Activated CD4-positive, CD25-positive, alpha-beta regulatory T cell treated with anti-CD3 and anti-CD28 coated beads, Interleukin-2, amount 50 U/mL, for 24 hours (primary cell): ENCODE results near the gene PPL.
A peak's percentile ranks its signal among the peaks of the same experiment; 100 is the strongest.

ENCODE experiments used
- ATAC-seq, 2 donors: fragments of 150-1000 bp; cut with Tn5 transposase; one replicate each; pipeline ENCODE4 v1.10.0; 2021; ENCODE audit warnings: mild to moderate bottlenecking in 1 of 2, moderate library complexity in 1 of 2

PPL gene

DNA sequence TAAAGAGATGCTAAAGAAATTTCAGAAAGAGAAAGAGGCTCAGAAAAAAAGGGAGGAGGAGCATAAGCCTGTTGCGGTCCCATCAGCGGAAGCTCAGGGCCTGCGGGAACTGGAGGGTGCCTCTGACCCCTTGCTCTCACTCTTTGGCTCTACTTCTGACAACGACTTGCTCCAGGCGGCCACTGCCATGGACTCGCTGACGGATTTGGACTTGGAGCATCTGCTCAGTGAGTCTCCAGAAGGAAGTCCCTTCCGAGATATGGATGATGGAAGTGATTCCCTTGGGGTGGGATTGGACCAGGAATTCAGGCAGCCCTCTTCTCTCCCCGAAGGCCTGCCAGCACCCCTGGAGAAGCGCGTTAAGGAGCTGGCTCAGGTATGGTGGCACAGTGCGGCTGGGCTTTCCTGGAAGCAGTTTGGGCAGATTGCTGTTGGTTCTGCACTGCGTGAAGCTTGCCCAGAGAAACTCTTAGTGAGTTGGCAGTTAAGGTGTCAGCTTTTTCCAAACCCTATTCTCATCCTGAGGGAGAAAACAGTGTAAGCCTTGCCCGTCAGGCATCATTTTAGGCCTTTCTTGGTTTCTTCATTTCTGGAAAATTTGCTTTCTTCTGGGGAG is 76.1 kb downstream of the PPL start:
- ATAC-seq = no peak

DNA sequence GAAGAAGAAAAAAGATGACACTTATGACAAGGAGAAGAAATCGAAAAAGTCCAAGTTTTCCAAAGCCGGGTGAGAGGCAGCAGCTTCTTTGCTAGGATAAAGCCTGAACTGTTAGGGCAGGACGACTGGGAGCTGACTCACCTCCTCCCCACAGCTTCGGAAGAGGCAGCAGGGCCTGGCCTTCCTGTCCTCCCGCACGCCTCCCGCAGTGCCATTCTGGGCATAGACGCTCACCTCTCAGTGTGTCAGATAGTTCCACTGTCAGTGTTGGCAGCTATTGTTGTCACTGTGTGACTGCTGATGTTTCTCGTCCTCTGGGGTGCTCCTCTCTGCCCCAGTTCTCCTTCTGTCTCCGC is 77.1 kb downstream of the PPL start:
- no peak for ATAC-seq

DNA sequence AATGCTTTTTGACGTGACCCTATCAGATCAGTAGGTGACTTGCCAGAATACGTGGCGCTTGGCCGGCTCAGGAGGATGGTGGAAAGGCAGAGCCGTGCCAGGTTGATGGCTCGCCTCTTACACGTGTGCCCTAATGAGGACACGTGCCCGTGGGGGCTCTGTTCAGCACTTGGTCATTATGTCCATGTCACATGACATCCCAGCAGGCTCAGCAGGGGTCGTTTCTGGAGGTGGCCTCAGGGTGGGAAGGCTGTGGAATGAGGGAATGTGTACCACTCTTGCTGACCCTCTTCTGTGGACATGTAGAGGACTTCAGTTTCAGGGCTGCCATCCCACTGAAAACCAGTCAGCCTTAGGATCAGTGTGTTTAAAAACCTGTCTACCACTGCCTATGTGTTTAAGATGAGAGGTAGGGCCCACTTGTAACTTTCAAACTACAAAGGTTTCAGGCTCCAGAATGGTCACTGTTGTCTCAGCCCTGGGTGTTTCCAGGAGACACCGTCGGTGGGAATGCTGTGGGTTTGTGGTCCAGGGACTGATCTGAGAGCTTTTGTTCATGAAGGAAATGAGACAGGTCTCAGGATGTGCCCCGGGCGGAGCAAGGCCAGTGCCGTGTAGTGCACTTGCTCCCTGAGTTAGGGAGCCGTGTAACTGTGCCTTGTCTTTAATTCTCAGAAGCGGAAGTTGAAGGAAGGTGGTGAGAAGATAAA is 77.6 kb downstream of the PPL start:
- ATAC-seq = no peak

DNA sequence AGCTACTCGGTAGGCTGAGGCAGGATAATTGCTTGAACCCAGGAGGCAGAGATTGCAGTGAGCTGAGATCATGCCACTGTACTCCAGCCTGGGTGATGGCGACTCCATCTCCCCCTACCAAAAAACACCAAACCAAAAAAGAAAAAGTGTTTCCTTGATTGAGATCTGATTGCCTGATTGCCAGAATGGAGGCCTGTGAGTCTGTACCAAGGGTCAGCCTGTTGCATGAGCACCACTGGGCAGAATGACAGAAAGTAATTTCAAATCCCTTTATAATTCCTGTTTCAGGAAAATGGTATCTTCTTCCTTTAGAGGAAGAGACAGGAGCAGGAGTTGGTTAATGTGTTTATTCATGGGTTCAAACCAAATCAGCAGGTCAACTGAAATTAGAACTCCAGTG is 81.1 kb downstream of the PPL start:
- ATAC-seq = no peak

DNA sequence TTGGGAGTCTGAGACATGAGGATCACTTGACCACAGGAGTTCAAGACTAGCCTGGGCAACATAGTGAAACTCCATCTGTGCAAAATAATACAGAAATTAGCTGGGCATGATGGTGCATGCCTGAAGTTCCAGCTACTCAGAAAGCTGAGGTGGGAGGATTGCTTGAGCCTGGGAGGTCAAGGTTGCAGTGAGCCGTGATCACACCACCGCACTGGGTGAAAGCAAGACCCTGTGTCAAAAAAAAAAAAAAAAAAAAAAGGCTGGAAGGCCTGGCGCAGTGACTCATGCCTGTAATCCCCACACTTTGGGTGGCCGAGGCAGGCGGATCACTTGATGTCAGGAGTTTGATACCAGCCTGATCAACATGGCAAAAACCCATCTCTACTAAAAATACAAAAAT is 81.6 kb downstream of the PPL start:
- ATAC-seq = no peak

DNA sequence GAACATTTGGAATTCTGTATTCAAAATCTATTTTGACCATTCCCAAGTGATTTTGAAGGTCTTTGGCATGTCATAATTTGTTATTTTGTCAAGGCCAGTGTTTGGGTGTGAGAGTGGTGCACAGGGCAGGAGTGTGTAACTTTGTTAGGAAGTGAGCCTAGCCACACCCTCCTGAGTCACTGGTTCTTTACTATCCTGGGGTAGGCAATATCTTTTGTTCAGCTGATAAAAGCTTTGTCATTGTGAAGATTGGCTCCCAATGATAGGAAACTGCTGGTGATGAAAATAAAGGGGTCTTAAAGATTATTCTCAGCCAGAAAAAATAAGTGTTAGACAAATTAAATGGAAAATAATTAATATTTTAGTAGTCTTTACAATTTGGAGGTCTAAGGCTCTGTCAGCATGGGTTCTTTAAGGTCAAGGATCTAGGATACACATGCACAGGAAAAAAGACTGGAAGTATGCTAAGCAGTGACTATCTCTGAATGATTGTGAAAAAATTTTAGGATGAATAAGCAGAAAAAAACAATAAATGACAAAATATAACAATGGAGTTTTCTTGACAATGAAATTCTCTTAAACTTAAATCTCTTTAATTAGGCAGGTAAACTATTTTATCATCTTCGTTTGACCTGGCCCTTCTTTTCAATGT is 84.6 kb downstream of the PPL start:
- no peak for ATAC-seq

DNA sequence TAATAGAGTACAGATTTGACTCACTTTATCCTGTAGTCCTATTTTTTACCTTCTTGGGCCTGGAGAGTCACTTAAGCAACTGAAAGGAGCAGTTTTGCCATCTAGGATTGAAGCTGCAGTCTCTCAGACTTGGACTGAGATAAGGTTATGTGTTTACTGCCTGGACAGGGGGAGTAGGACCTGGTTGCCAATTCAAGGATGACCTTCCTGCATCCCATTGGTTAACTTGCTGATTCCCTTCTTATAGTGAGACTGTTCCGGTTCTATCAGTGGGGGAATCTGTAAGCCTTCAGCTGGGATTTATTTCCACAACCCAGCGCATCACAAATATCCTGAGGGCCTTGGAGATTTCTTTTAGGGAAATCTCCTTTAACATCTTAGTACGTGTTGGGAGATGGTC is 86.7 kb downstream of the PPL start:
- ATAC-seq = no peak

DNA sequence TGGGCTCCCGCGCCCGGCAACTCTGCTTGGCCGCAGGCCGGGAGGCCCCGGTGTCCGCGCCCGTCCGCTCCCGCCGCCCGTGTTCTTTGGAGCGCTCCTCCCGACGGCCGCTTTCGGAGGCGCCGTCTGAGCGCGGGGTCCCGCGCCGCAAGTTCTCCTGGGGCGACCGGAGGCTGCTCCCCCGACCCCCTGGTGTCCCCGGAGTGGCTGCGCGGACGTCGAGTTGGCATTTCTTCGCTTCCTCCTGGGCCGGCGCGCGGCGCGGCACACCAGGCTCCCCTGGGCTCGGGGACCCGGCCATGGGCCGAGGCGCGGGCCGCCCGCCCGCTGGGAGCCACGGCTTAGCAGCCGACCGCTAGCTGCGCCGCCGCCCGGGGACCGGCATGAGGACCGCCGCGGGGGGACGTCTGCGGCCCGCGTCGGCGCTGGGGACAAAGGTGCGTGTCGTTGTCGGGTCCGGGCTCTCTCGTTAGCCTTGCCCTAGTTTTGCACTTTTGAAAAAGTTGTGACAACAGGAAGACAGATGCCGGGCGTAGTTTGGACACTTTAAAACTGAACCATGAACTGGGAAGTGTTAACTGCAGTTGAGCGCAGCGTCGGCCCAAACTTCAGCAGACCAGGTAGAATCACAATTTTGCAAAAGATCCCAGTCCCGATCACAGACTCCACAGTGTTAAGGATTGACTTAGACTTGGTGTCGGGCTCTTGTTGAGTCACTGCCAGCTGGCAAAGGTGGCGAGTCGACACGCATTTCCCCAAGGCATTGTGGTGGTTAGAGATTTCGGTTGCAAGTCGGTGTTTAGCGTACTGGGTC is 89.0 kb downstream of the PPL start:
- peak; percentile 4 to 21 for ATAC-seq

DNA sequence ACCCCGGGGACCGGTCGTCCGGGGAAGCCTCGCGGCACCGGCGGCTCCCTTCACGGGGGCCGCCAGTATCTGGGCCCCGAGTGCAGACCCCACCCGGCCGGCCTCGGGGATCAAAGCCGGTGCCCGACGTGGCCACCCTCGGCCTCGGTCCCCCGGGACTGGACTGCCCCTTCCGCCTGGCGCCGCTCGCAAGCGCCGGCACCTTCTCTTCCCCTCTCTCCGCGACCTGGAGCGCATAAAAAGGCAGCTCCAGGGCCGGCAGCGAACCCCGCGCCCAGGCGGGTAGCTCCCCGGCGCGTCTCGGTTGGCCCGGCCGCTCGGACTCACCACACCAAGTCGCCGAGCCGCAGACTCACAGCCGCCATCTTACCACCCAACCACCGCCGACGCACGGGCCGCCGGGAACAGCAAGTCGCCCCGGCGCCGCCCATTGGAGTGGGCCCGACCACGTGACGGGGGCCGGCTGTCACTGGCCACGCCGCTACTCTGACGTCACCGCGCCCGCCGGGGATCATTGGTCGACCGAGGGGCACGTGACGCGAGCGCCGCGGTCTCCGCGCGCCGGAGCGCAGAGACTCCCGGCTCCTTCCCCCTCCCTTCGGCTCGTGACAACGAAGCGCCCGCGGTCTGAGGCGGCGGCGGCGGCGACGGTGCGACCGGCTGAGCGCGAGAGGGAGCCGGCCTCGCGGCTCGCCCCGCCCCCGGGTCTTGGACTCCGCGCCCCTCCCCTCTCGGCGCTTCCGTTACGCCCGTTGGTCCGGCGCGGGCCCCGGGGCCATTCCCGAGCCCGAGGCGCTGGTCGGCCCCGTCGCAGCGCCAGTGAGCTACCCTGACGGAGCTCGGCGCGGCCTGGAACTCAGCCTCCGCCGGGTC is 89.8 kb downstream of the PPL start, which contains the start of the genes GLYR1 and UBN1:
GLYR1 (minus strand) TSS at position 388 of the 873 bp plus-strand sequence; CDS start at position 365, 23 bp downstream.
UBN1 (plus strand) TSS at position 581 of the 873 bp plus-strand sequence. CDS start 5,437 bp downstream, outside the sequence.
- ATAC-seq = peak; percentile 92 to 94

DNA sequence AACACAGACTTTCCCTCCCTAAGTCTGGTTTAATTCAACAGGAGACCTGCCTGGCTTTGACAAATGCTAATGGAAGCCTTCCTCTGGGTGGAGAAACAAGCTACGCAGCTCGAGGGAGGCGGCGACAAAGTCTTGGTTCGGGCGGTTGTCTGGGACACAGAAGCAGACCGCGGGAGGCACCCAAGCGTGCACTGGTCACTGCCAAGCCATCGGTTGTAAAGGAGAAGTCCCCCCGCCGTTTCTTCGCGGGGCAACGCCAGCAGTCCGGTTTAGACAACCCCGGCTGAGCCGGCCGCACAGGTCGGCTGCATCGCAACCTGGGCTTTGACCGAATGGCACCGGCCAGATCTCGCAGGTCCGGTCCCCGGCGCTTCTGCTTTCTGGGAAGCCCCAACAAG is 90.4 kb downstream of the PPL start:
- no peak for ATAC-seq

DNA sequence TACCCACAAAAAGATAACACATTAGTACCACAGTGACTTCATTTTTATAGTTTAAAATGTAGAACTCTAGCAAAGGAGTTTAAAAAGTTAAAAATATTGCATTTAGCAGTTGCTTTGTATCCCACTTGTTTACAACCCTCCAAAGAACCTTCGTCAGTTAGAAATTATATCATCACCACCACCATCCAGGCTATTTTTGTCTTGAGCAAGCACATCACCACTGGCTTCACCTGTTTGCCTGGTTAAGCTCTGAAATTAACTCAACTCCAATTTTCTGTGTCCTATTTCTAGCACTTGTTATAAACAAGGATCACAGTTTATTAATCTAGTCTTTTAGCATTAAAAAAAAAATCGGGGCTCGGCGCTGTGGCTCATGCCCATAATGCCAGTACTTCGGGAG is 96.0 kb downstream of the PPL start:
- ATAC-seq = no peak

DNA sequence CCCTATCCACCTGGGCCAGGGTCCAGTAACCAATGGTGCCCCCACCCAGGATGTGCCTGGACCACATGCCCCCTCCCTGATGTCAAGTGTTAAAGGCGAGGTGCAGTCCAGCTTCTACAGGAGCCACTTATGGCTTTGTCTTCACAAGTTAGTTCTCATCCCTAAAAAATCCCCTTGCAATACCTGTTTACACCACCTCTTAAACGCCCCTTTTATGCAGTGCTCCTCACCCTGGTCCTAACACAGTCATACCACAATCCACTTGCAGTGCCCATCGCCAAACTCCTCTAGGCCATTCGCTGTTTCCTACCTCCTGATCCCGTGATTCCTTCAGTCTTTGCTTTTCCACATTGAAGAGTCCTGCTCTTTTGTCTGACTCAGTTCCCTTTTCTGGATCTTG is 97.0 kb downstream of the PPL start:
- no peak for ATAC-seq

DNA sequence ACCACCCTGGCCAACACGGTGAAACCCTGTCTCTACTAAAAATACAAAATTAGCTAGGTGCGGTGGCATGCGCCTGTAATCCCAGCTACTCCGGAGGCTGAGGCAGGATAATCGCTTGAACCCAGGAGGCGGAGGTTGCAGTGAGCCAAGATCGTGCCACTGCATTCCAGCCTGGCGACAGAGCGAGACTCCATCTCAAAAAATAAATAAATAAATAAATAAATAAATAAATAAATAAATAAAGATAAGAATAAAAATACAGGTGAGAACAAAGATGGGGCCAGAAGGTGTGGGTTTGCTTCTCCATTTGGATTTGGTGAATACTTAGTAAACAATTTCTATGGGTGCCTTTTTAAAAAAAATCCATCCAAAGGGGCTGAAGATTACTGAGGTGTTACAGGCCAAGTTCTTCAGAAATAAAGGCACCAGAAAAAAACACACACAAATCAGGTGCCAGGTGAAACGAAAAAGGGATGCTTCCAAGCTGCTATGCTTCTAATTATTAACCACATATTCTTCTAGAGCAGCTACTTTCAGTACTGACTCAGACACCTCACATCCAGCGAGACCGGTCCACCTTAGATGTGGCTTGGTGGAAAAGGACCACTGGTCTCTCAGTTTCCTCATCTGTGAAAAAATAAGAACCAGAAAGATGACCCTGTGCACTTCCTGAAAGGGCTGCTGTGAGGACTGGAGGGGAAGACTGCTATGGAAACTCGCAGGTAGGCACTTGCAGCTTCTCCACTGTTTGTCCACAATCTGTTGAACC is 99.0 kb downstream of the PPL start:
- ATAC-seq = no peak

DNA sequence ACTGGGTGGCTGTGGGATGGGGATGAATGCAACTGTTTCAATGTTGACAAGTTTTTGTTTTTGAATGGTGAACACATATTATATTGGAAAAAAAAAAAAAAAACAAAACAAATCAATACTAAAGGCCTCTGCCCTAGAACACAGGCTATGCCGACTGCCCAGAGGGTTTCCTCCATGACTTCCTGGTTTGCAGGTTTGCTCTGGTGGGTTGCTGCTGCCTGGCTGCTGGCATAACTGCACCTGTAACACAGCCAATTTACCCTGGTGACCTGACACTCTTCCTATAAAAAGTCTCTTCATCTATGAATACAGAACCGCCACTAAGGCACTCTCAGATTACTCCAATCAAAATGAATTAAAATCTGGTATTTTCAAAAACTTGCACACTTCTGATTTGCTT is 100.2 kb downstream of the PPL start:
- no peak for ATAC-seq

DNA sequence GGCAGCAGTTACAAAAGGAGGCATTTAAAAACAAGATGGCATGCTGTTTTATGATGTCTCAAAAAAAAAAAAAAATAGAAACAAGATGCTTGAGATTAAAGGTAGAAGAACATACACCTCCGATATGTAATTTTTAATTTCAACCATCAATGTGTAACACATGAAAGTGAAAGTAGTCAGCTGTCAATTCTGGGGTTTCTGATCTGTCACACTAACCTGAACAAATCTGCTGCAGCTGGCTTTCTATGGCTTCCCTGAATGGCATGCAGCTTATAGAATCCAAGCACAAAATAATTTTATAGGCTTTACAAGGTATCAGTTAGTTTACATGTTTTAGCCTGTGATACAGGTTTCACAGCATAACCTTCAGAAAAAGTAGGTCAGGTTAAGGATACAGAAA is 103.4 kb downstream of the PPL start:
- peak; percentile 60 to 69 for ATAC-seq

DNA sequence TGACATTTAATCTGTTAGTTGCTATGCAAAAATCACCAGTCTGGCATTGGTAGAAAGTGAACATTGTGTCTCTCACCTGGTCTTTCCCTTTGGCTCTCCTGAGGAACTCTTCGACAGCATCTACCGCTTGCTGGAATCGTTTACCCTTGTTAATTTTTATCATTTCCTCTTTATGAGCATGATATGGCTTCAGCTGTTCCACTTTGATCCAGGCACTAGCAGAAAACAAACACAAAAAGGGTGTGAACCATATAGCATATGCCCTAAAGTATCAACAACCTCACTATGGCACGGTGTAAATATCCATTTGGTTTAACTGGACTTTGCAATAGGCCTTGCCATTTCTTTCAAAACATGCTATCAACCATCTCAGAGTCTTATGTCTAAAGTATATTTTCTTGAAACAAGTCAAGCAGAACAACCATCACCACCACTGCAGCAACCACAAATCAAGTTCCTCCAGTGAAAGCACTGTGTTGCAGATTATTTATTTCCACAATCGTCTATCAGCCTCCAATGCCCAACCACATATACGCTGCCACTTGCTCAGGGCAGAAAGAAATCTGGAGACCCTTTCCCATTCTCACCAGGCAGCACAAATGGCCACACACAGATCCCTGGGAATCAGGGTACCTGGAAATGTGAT is 104.1 kb downstream of the PPL start:
- ATAC-seq = no peak
